Measurements from ENCODE around the gene GRIN2A. TPM values are rescaled to one million over a fixed set of nuclear protein-coding genes. Genes with fewer than 3 reads are reported as not detected.

GRIN2A gene
- total and polyA plus RNA-seq, 4 donors, result 0.13 to 3.3 (median 1.1) TPM

GRCh38 chr16:10136916-10137315 is 45.3 kb downstream of the GRIN2A start:
- no peaks in the 10 kb centered on the region for H3K9me3 ChIP-seq (ENCODE audit: control insufficient read depth, low read length)
- H3K4me1 ChIP-seq (ENCODE audit: control insufficient read depth in 1 of 2, insufficient read depth in 2 of 2, low read length in 2 of 2), result no peaks in the 10 kb centered on the region
- H3K4me3 ChIP-seq (ENCODE audit: low read length in 2 of 2), result no peak overlapping the region
- DNase-seq (no peak), ATAC-seq (ENCODE audit: low FRiP score) (no peak)
- intact Hi-C loops (cut with DNase I), result no loop called here
- 52 to 55% methylated on average over 3 of the region's 3 CpGs for WGBS, 2 donors
- H3K36me3 ChIP-seq (ENCODE audit: control insufficient read depth in 1 of 2, insufficient read depth in 2 of 2, low read length in 1 of 2), result no peaks in the 10 kb centered on the region
- peaks cover 0 to 1% of the 10 kb centered on the region in 2 donors for H3K27me3 ChIP-seq (ENCODE audit: control insufficient read depth in 1 of 2, insufficient read depth in 2 of 2, low read length in 1 of 2)
- no peak overlapping the region for H3K27ac ChIP-seq (ENCODE audit: low read depth in 1 of 2, low read length in 2 of 2)

DNA sequence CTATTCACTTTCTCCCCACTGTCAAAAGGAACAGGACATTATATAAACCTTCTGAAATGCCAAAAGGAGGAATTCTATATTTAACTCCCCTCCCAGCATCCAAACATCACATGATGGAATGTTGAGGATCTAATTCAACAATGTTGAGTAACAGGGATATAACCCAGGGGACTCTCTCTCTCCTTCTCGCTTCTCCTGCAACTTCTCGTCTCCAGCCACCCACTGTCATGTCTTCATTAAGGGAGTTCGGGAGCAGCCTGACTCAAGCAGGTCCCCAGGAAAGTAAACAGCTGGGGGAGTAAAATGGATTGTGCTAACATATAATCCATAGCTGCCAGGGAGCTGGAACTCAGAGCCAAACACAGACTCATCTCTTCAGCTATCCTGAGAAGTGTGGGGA is 51.7 kb downstream of the GRIN2A start:
- Histone ChIP-seq H3K4me3 (ENCODE audit: low read length in 2 of 2) (no peak overlapping the region), H3K27ac (ENCODE audit: low read depth in 1 of 2, low read length in 2 of 2) (peak overlapping the region in 1 of 2 donors; percentile 76), H3K4me1 (ENCODE audit: control insufficient read depth in 1 of 2, insufficient read depth in 2 of 2, low read length in 2 of 2) (no peaks in the 10 kb centered on the region), H3K9me3 (ENCODE audit: control insufficient read depth, low read length) (no peaks in the 10 kb centered on the region), H3K36me3 (ENCODE audit: control insufficient read depth in 1 of 2, insufficient read depth in 2 of 2, low read length in 1 of 2) (no peaks in the 10 kb centered on the region), H3K27me3 (ENCODE audit: control insufficient read depth in 1 of 2, insufficient read depth in 2 of 2, low read length in 1 of 2) (peaks cover 0 to 1% of the 10 kb centered on the region in 2 donors)
- ATAC-seq (ENCODE audit: low FRiP score) (no peak), DNase-seq (no peak)
- intact Hi-C loops (cut with DNase I), result loop anchor here in 1 of 2 donors (5.0 kb wide), 1 partner anchor 37 kb away; no protein-coding TSS in a partner anchor
- 1 to 8% methylated on average over 3 of the region's 3 CpGs for WGBS, 2 donors

DNA sequence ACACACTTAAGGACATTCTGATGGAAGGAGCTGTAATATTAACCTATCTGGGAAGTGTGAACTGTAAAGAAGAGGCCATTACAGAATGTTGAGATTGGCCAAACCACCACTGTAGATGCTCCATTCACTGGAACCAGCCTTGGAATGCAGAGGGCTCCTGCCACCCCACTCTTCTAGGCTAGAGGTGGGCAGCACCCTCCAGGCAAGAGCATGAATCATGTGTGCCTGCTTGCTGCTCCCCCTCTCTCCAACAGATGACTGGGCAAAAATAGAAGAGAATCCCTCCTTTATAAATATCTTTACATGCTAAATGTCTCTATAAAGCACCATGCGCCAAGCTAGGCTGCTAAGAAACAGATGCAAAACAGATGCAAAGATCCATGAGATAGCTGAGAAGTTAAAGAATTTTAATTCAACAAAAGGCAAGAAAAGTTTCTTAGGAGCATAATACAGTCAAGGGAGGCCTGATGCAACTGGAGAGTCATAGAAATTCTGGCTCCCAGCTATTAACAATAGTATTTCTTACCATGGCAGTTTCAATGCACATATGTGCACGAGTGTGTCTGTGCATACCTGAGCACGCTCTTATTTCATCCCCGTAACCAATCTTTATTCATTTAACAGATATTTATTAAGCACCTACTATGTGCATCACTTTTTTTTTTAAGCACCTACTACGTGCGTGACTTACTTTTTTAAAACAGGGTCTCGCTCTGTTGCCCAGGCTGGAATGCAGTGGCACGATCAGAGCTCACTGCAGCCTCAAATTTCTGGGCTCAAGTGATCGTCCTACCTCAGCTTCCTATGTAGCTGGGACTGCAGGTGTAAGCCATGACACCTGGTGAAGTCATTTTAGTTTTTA is 53.6 kb downstream of the GRIN2A start:
- intact Hi-C loops (cut with DNase I), result loop anchor here in 1 of 2 donors (5.0 kb wide), 1 partner anchor 39 kb away; no protein-coding TSS in a partner anchor
- DNase-seq, result no peak
- H3K27ac ChIP-seq (ENCODE audit: low read depth in 1 of 2, low read length in 2 of 2), result no peak overlapping the region
- no peaks in the 10 kb centered on the region for H3K4me1 ChIP-seq (ENCODE audit: control insufficient read depth in 1 of 2, insufficient read depth in 2 of 2, low read length in 2 of 2)
- H3K9me3 ChIP-seq (ENCODE audit: control insufficient read depth, low read length), result no peaks in the 10 kb centered on the region
- H3K4me3 ChIP-seq (ENCODE audit: low read length in 2 of 2), result no peak overlapping the region
- no peaks in the 10 kb centered on the region for H3K36me3 ChIP-seq (ENCODE audit: control insufficient read depth in 1 of 2, insufficient read depth in 2 of 2, low read length in 1 of 2)
- no peak for ATAC-seq (ENCODE audit: low FRiP score)
- no peaks in the 10 kb centered on the region for H3K27me3 ChIP-seq (ENCODE audit: control insufficient read depth in 1 of 2, insufficient read depth in 2 of 2, low read length in 1 of 2)
- 85 to 90% methylated on average over 9 of the region's 9 CpGs for WGBS, 2 donors

DNA sequence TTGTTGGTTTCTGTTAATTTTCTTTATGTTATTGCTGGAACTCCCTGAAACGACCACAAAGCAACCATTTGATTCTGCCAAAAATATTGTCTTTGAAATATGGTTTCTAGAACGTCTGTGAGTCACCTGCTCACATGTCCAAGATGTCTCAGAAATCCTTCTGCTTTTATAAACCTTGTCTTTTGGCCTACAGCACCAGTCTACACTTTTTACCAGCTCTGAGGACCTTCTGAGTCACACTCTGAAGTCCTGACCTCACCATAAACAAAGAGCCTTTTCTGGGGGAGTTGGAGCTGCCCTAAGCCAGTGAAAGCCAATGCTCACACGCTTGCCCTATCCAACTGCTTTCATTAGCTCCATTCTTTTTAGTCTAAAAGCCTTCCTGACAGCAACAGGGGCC is 55.5 kb downstream of the GRIN2A start:
- intact Hi-C loops (cut with DNase I), result loop anchor here in 1 of 2 donors (5.0 kb wide), 1 partner anchor 41 kb away; no protein-coding TSS in a partner anchor
- H3K27ac ChIP-seq (ENCODE audit: low read depth in 1 of 2, low read length in 2 of 2), result peak overlapping the region; percentile 67 to 71
- H3K36me3 ChIP-seq (ENCODE audit: control insufficient read depth in 1 of 2, insufficient read depth in 2 of 2, low read length in 1 of 2), result no peaks in the 10 kb centered on the region
- H3K9me3 ChIP-seq (ENCODE audit: control insufficient read depth, low read length), result no peaks in the 10 kb centered on the region
- no peaks in the 10 kb centered on the region for H3K4me1 ChIP-seq (ENCODE audit: control insufficient read depth in 1 of 2, insufficient read depth in 2 of 2, low read length in 2 of 2)
- 3 to 5% methylated on average over 3 of the region's 3 CpGs for WGBS, 2 donors
- no peaks in the 10 kb centered on the region for H3K27me3 ChIP-seq (ENCODE audit: control insufficient read depth in 1 of 2, insufficient read depth in 2 of 2, low read length in 1 of 2)
- no peak overlapping the region for H3K4me3 ChIP-seq (ENCODE audit: low read length in 2 of 2)
- ATAC-seq (ENCODE audit: low FRiP score) (peak; percentile 79), DNase-seq (no peak)

DNA sequence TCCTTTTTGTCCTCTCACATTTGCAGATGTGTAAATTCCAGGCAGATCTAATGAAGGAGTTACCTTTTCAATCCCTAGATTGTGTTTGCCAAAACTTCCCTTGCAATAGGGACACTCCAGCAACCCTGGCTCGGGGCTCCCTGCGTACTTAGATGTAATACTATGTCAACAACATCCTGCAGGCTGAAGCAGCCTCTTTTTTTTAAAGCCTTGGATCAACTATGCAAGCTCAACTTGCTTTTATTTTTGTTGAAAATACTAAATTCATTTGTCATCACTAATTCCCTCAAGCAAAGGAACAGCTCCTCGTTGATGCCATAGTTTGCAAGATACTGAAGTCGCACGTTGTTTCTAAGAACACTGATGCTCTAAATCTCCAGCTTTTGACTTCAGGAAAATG is 59.1 kb downstream of the GRIN2A start:
- Histone ChIP-seq H3K27ac (ENCODE audit: low read depth in 1 of 2, low read length in 2 of 2) (no peak overlapping the region), H3K36me3 (ENCODE audit: control insufficient read depth in 1 of 2, insufficient read depth in 2 of 2, low read length in 1 of 2) (no peaks in the 10 kb centered on the region), H3K27me3 (ENCODE audit: control insufficient read depth in 1 of 2, insufficient read depth in 2 of 2, low read length in 1 of 2) (no peaks in the 10 kb centered on the region), H3K4me1 (ENCODE audit: control insufficient read depth in 1 of 2, insufficient read depth in 2 of 2, low read length in 2 of 2) (peaks cover 0 to 2% of the 10 kb centered on the region in 2 donors), H3K9me3 (ENCODE audit: control insufficient read depth, low read length) (no peaks in the 10 kb centered on the region), H3K4me3 (ENCODE audit: low read length in 2 of 2) (no peak overlapping the region)
- intact Hi-C loops (cut with DNase I), result loop anchor here in 1 of 2 donors (5.0 kb wide), 1 partner anchor 41 kb away; no protein-coding TSS in a partner anchor
- no peak for ATAC-seq (ENCODE audit: low FRiP score)
- no peak for DNase-seq
- WGBS, 2 donors, result 3 to 4% methylated on average over 5 of the region's 5 CpGs

GRCh38 chr16:10122546-10122945 is 59.7 kb downstream of the GRIN2A start:
- Histone ChIP-seq H3K4me3 (ENCODE audit: low read length in 2 of 2) (no peak overlapping the region), H3K4me1 (ENCODE audit: control insufficient read depth in 1 of 2, insufficient read depth in 2 of 2, low read length in 2 of 2) (peaks cover 0 to 2% of the 10 kb centered on the region in 2 donors)

DNA sequence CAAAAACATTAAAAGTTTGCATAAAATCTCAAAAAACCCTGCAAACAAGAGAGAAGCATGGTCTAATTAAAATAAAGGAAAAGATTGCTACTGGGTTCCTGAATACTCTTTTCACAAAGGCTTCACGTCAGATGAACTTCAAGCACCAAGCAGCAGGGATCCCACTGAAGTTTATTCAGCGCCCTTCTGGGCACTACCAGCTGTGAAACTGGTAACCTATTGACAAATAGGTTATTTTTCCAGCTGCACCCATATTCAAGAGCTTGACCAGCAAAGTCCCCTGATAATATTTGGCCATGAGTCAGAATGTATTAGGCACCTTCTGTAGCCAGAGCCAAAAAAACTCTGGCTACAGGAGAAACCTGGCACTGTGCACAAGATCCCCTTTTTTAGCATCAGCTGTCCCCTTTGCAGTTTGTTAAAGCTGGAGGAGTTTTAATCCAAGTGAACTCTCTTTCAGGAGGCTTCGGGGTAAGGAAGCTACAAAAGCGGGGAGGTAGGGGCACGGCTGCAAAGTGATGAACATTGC is 60.3 kb downstream of the GRIN2A start:
- WGBS, 2 donors, result 9 to 10% methylated on average over 5 of the region's 5 CpGs
- Histone ChIP-seq H3K4me1 (ENCODE audit: control insufficient read depth in 1 of 2, insufficient read depth in 2 of 2, low read length in 2 of 2) (peaks cover 0 to 2% of the 10 kb centered on the region in 2 donors), H3K4me3 (ENCODE audit: low read length in 2 of 2) (no peak overlapping the region), H3K36me3 (ENCODE audit: control insufficient read depth in 1 of 2, insufficient read depth in 2 of 2, low read length in 1 of 2) (no peaks in the 10 kb centered on the region), H3K27me3 (ENCODE audit: control insufficient read depth in 1 of 2, insufficient read depth in 2 of 2, low read length in 1 of 2) (no peaks in the 10 kb centered on the region), H3K27ac (ENCODE audit: low read depth in 1 of 2, low read length in 2 of 2) (peak overlapping the region in 1 of 2 donors; percentile 50), H3K9me3 (ENCODE audit: control insufficient read depth, low read length) (no peaks in the 10 kb centered on the region)
- intact Hi-C loops (cut with DNase I), result loop anchor here in 1 of 2 donors (5.0 kb wide), 1 partner anchor 40 kb away; no protein-coding TSS in a partner anchor
- DNase-seq (no peak), ATAC-seq (ENCODE audit: low FRiP score) (no peak)

More at GRCh38 chr16:10122546-10122945, 59.7 kb downstream of the GRIN2A start:
- DNase-seq (no peak), ATAC-seq (ENCODE audit: low FRiP score) (no peak)
- intact Hi-C loops (cut with DNase I), result loop anchor here in 1 of 2 donors (5.0 kb wide), 1 partner anchor 40 kb away; no protein-coding TSS in a partner anchor
- no peaks in the 10 kb centered on the region for H3K27me3 ChIP-seq (ENCODE audit: control insufficient read depth in 1 of 2, insufficient read depth in 2 of 2, low read length in 1 of 2)
- no peak overlapping the region for H3K27ac ChIP-seq (ENCODE audit: low read depth in 1 of 2, low read length in 2 of 2)
- H3K9me3 ChIP-seq (ENCODE audit: control insufficient read depth, low read length), result no peaks in the 10 kb centered on the region
- no peaks in the 10 kb centered on the region for H3K36me3 ChIP-seq (ENCODE audit: control insufficient read depth in 1 of 2, insufficient read depth in 2 of 2, low read length in 1 of 2)
- WGBS, 2 donors, result 4 to 9% methylated on average over 6 of the region's 6 CpGs

DNA sequence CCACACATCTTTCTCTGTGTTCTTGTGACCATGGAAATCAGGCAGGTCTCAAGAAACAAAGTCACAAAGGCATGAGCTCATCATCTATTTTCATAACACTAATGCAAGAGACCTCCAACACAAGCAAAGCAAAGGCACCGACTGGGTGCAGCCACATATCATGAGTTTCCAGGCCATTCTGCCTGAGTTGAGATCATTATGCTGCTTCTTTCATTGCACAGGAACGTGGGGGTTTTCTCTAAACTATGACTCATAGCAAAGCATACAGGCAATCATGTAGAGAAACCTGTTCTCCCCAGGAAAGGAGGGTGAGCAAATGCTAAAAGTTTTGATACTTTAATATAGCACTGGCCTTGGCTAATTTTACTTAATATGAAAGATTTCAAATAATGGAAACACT is 60.7 kb downstream of the GRIN2A start:
- intact Hi-C loops (cut with DNase I), result loop anchor here in 1 of 2 donors (5.0 kb wide), 1 partner anchor 39 kb away; no protein-coding TSS in a partner anchor
- peaks cover 0 to 2% of the 10 kb centered on the region in 2 donors for H3K4me1 ChIP-seq (ENCODE audit: control insufficient read depth in 1 of 2, insufficient read depth in 2 of 2, low read length in 2 of 2)
- WGBS, 2 donors, result 1 to 2% methylated on average over 2 of the region's 2 CpGs
- H3K4me3 ChIP-seq (ENCODE audit: low read length in 2 of 2), result no peak overlapping the region
- no peaks in the 10 kb centered on the region for H3K9me3 ChIP-seq (ENCODE audit: control insufficient read depth, low read length)
- H3K36me3 ChIP-seq (ENCODE audit: control insufficient read depth in 1 of 2, insufficient read depth in 2 of 2, low read length in 1 of 2), result no peaks in the 10 kb centered on the region
- peak; percentile 64 for ATAC-seq (ENCODE audit: low FRiP score)
- peak overlapping the region in 1 of 2 donors; percentile 31 for H3K27ac ChIP-seq (ENCODE audit: low read depth in 1 of 2, low read length in 2 of 2)
- H3K27me3 ChIP-seq (ENCODE audit: control insufficient read depth in 1 of 2, insufficient read depth in 2 of 2, low read length in 1 of 2), result no peaks in the 10 kb centered on the region
- no peak for DNase-seq

Measured in aorta (tissue), 5 donors.